Vagina (tissue), 2 donors: ENCODE results near the gene PSMB7. TPM values are rescaled to one million over a fixed set of nuclear protein-coding genes. Genes with fewer than 3 reads are reported as not detected.

Experiments used
- DNase-seq, 2 donors: peaks; one replicate each; pipeline ENCODE4 v3.0.0-alpha.2; 2017; ENCODE audit errors: extremely low spot score in 2 of 2
- H3K27ac ChIP-seq: fragments of 200-600 bp; sonication (generic); one replicate; pipeline ENCODE4 v1.5.1; 2019
- H3K27me3 ChIP-seq: fragments of 200-600 bp; sonication (generic); one replicate; pipeline ENCODE4 v1.5.1; 2019
- H3K36me3 ChIP-seq, 2 donors: fragments of 200-600 bp; sonication (generic); one replicate each; pipeline ENCODE4 v1.5.1; 2017 to 2019
- H3K4me1 ChIP-seq: fragments of 200-600 bp; sonication (generic); one replicate; pipeline ENCODE4 v1.5.1; 2019
- H3K4me3 ChIP-seq, 2 donors: fragments of 200-600 bp; sonication (generic); 1 replicate in 1 of 2; 2 replicates in 1 of 2; pipeline ENCODE4 v1.5.1; 2016 to 2019
- H3K9me3 ChIP-seq: fragments of 200-600 bp; sonication (generic); one replicate; pipeline ENCODE4 v1.5.1; 2019
- CTCF ChIP-seq, 3 experiments: fragments of 450-650 bp in 2 of 3; fragments of 200-600 bp in 1 of 3; sonication (generic) in 1 of 3; IDR thresholded peaks; one replicate each; pipeline ENCODE4 v1.5.1; 2017 to 2019; ENCODE audit warnings: antibody characterized with exemption in 3 of 3, mild to moderate bottlenecking in 2 of 3, moderate library complexity in 2 of 3
- POLR2A ChIP-seq, 2 donors: fragments of 450-650 bp; IDR thresholded peaks; one replicate each; pipeline ENCODE4 v1.6.1; 2017; ENCODE audit warnings: antibody characterized with exemption in 2 of 2, mild to moderate bottlenecking in 2 of 2, moderate library complexity in 2 of 2
- POLR2AphosphoS5 ChIP-seq, 2 donors: sonication (generic); formaldehyde crosslinking; IDR thresholded peaks; one replicate each; pipeline ENCODE4 v1.9.0; 2017; ENCODE audit warnings: antibody characterized with exemption in 2 of 2, mild to moderate bottlenecking in 2 of 2, low read depth in 1 of 2; ENCODE audit not compliant: insufficient read depth in 1 of 2
- intact Hi-C: fragments of 100-400 bp; cut with DNase I; formaldehyde crosslinking; loops from one replicate; pipeline ENCODE4 v1.15.1; 2023
- total RNA-seq: library from RNA; depleted of rRNA; stranded (reverse); fragments of >200 nt; gene quantifications from one replicate; pipeline ENCODE4 v1.2.3, GENCODE V29; 2016

Gene PSMB7
- total RNA-seq, 1 donor from 2014 or later = 121 TPM

DNA sequence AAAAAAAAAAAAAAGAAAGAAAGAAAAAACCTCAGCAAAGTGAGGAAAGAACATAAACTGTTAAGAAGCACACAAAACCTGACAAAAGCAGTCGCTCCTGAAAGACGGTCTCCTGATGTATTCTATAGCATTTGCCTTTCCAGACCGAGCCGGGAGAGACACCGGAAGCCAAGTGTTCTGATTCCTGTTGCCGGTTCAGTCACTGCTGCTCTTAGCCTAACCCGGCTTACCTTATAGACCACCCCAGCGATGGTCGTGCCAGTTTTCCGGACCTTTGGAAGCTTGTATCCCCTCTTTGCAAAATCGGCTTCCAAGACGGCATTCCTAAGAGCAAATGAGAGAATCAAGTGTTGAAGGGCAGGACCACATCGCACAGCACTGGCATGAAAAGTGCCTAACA, 630 bp downstream of the PSMB7 start:
- Histone ChIP-seq H3K36me3 (peaks cover 0 to 46% of the 10 kb centered on the region in 2 donors), H3K4me1 (peaks cover 21% of the 10 kb centered on the region), H3K27ac (peak overlapping the region; percentile 64), H3K4me3 (peak overlapping the region; percentile 77 to 87), H3K27me3 (no peaks in the 10 kb centered on the region), H3K9me3 (no peaks in the 10 kb centered on the region)
- DNase-seq = no peak
- TF ChIP-seq POLR2A (IDR thresholded peaks at IDR 0.05) (no peak), POLR2AphosphoS5 (IDR thresholded peaks at IDR 0.05; ENCODE audit: insufficient read depth in 1 of 2, low read depth in 1 of 2) (no peak), CTCF (IDR thresholded peaks at IDR 0.05) (no peak)
- intact Hi-C loops = no loop called here

- Histone ChIP-seq H3K27me3 (no peaks in the 10 kb centered on the region), H3K4me3 (no peak overlapping the region), H3K27ac (no peak overlapping the region), H3K9me3 (no peaks in the 10 kb centered on the region), H3K4me1 (peaks cover 29% of the 10 kb centered on the region), H3K36me3 (peaks cover 0 to 66% of the 10 kb centered on the region in 2 donors)
- no peak for TF ChIP-seq CTCF (IDR thresholded peaks at IDR 0.05)
- TF ChIP-seq POLR2A (IDR thresholded peaks at IDR 0.05) = no peak
- TF ChIP-seq POLR2AphosphoS5 (IDR thresholded peaks at IDR 0.05; ENCODE audit: insufficient read depth in 1 of 2, low read depth in 1 of 2) = no peak
- intact Hi-C loops = no loop called here
- no peak for DNase-seq
These were observed 3.0 kb downstream of the PSMB7 start for GRCh38 chr9:124412228-124412575.

GRCh38 chr9:124411514-124412227, 3.6 kb downstream of the PSMB7 start:
- Histone ChIP-seq H3K27ac (no peak overlapping the region), H3K27me3 (no peaks in the 10 kb centered on the region), H3K4me3 (no peak overlapping the region), H3K9me3 (no peaks in the 10 kb centered on the region), H3K4me1 (peaks cover 29% of the 10 kb centered on the region), H3K36me3 (peaks cover 0 to 66% of the 10 kb centered on the region in 2 donors)
- intact Hi-C loops = no loop called here
- TF ChIP-seq POLR2AphosphoS5 (IDR thresholded peaks at IDR 0.05; ENCODE audit: insufficient read depth in 1 of 2, low read depth in 1 of 2) = no peak
- no peak for TF ChIP-seq POLR2A (IDR thresholded peaks at IDR 0.05)
- TF ChIP-seq CTCF (IDR thresholded peaks at IDR 0.05) = no peak
- no peak for DNase-seq

DNA sequence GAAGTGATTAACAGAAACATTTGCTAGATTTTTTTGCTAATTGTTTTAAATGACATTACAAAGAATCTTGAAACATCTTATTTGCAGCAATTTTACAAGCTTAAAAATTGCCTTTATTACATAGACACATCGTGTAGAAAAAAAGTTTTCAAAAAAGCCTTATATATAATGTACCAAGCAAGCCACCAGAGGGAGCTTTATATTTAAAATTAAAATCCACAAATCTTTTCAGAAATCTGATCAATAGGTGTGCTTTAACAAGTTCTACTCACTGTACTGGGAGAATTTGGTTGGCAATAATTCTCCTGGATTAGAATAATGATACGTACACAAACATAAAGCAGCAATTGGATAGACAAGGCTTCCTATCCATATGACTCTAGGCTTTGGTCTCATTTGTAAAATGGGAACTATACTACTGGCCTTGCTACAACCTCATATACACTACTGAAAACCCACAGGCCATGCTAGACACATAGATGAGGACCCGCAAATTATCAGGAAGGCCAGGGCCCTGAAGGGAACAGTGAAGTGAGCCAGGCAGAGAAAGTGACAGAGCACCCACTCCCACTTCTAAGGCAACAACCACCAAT, 4.8 kb downstream of the PSMB7 start:
- no peaks in the 10 kb centered on the region for H3K9me3 ChIP-seq
- H3K27ac ChIP-seq = no peak overlapping the region
- no peak for DNase-seq
- intact Hi-C loops = no loop called here
- no peaks in the 10 kb centered on the region for H3K27me3 ChIP-seq
- TF ChIP-seq POLR2AphosphoS5 (IDR thresholded peaks at IDR 0.05; ENCODE audit: insufficient read depth in 1 of 2, low read depth in 1 of 2) = no peak
- TF ChIP-seq POLR2A (IDR thresholded peaks at IDR 0.05) = no peak
- TF ChIP-seq CTCF (IDR thresholded peaks at IDR 0.05) = no peak
- H3K36me3 ChIP-seq = peaks cover 0 to 74% of the 10 kb centered on the region in 2 donors
- no peak overlapping the region for H3K4me3 ChIP-seq
- H3K4me1 ChIP-seq = peaks cover 29% of the 10 kb centered on the region

GRCh38 chr9:124409410-124409809, 5.8 kb downstream of the PSMB7 start:
- H3K4me3 ChIP-seq = no peak overlapping the region
- H3K9me3 ChIP-seq = no peaks in the 10 kb centered on the region
- H3K36me3 ChIP-seq = peaks cover 0 to 84% of the 10 kb centered on the region in 2 donors
- peaks cover 24% of the 10 kb centered on the region for H3K4me1 ChIP-seq
- TF ChIP-seq CTCF (IDR thresholded peaks at IDR 0.05) (no peak), POLR2A (IDR thresholded peaks at IDR 0.05) (no peak), POLR2AphosphoS5 (IDR thresholded peaks at IDR 0.05; ENCODE audit: insufficient read depth in 1 of 2, low read depth in 1 of 2) (no peak)
- H3K27me3 ChIP-seq = no peaks in the 10 kb centered on the region
- no peak for DNase-seq
- no peak overlapping the region for H3K27ac ChIP-seq
- intact Hi-C loops = no loop called here
